ENCODE data around the gene ELMO1. TPM values are rescaled to one million over a fixed set of nuclear protein-coding genes. Genes with fewer than 3 reads are reported as not detected.

The ELMO1 gene
- total RNA-seq, 1 experiment from 2014 or later, result 7.8 TPM

GRCh38 chr7:37225285-37225969 is 223.2 kb downstream of the ELMO1 start:
- no peak overlapping the region for H3K27ac ChIP-seq (ENCODE audit: insufficient read length, low read depth, low read length)
- H3K27me3 ChIP-seq (ENCODE audit: insufficient read depth, low read length), result no peaks in the 10 kb centered on the region
- H2BK12ac ChIP-seq (ENCODE audit: insufficient read length, low read depth, low read length), result no peak overlapping the region
- H3K4me1 ChIP-seq (ENCODE audit: insufficient read depth, low read length), result peaks cover 7% of the 10 kb centered on the region; the same call in 1 of the 2 replicates
- no peak overlapping the region for H3K14ac ChIP-seq (ENCODE audit: insufficient read depth, low read length)
- no peak overlapping the region for H2AFZ ChIP-seq (ENCODE audit: low read length)
- H4K91ac ChIP-seq (ENCODE audit: insufficient read length, low read depth, low read length), result no peak overlapping the region
- no peak overlapping the region for H3K4me2 ChIP-seq (ENCODE audit: insufficient read depth, insufficient read length, low read length)
- no peaks in the 10 kb centered on the region for H3K23me2 ChIP-seq (ENCODE audit: insufficient read length, low read depth, low read length, poor library complexity, severe bottlenecking)
- no peak overlapping the region for H3T11ph ChIP-seq (ENCODE audit: low read length)
- no peak overlapping the region for H2AK5ac ChIP-seq (ENCODE audit: insufficient read length, low read length)
- Mint-ChIP-seq H3K36me3 (ENCODE audit: insufficient read depth in 1 of 3, low read depth in 3 of 3) (peaks cover 0 to 5% (median 0%) of the 10 kb centered on the region in 3 experiments; a peak in 1 of 7 replicates), H3K27ac (peak overlapping the region; percentile 8 to 95 (median 13); a peak in 6 of 7 replicates), H3K9me3 (no peaks in the 10 kb centered on the region), H3K4me3 (no peak overlapping the region; a peak in 1 of 5 replicates), H3K4me1 (peaks cover 31 to 32% of the 10 kb centered on the region in 2 experiments), H3K27me3 (ENCODE audit: low read depth) (no peaks in the 10 kb centered on the region)
- no peaks in the 10 kb centered on the region for H3K9me3 ChIP-seq (ENCODE audit: control insufficient read depth, low read depth, low read length)
- no peak overlapping the region for H3K4ac ChIP-seq (ENCODE audit: low read depth, low read length)
- H2BK15ac ChIP-seq (ENCODE audit: low read depth, low read length), result no peak overlapping the region
- H3K79me2 ChIP-seq (ENCODE audit: insufficient read depth, low read length), result no peaks in the 10 kb centered on the region
- H4K8ac ChIP-seq (replicated peaks; ENCODE audit: insufficient read length, low read depth, low read length), result no peak overlapping the region
- no peaks in the 10 kb centered on the region for H3K79me1 ChIP-seq (ENCODE audit: insufficient read depth, low read depth, low read length, poor library complexity, severe bottlenecking)
- H3K18ac ChIP-seq (ENCODE audit: insufficient read length, low read depth, low read length), result no peak overlapping the region
- no CpG with 5 or more reads among the region's 7 CpGs for WGBS (ENCODE audit: extremely low coverage, insufficient read length, low lambda C conversion rate)
- H2BK5ac ChIP-seq (ENCODE audit: insufficient read length, low read length), result no peak overlapping the region
- no peak overlapping the region for H3K56ac ChIP-seq (ENCODE audit: insufficient read length, low read depth, low read length)
- TF ChIP-seq CTCF (conservative IDR thresholded peaks at IDR 0.05), result no peak
- no peak overlapping the region for H3K23ac ChIP-seq (ENCODE audit: insufficient read length, low read depth, low read length)
- no peak overlapping the region for H2BK120ac ChIP-seq (ENCODE audit: low read depth, low read length, poor library complexity, severe bottlenecking)
- H4K5ac ChIP-seq (ENCODE audit: insufficient read length, low read depth, low read length), result no peak overlapping the region
- no peak overlapping the region for H3K9ac ChIP-seq (ENCODE audit: extremely low read depth, insufficient read length, low read length)
- DNase-seq, result no peak
- no peak overlapping the region for H2BK20ac ChIP-seq (ENCODE audit: low read depth, low read length, poor library complexity, severe bottlenecking)
- no peaks in the 10 kb centered on the region for H4K20me1 ChIP-seq (ENCODE audit: control insufficient read depth, insufficient read depth, insufficient read length)
